HepG2 (cell line): ENCODE measurements around the gene SYNJ2. TPM values are rescaled to one million over a fixed set of nuclear protein-coding genes. Genes with fewer than 3 reads are reported as not detected.

Experiments used
- AHR ChIP-seq: IDR thresholded peaks from 2 replicates; pipeline ENCODE4 v1.6.1; 2018; ENCODE audit warnings: missing genetic modification reagents, missing compliant biosample characterization
- CREM ChIP-seq, 2 experiments: sonication (generic) in 1 of 2; formaldehyde crosslinking in 1 of 2; IDR thresholded peaks; 2 replicates each; pipeline versions ENCODE4 v1.4.0 to v1.6.1; 2016 to 2020; ENCODE audit warnings: antibody characterized with exemption in 1 of 2, mild to moderate bottlenecking in 1 of 2, missing genetic modification reagents in 1 of 2
- DNMT1 ChIP-seq: sonication (generic); formaldehyde crosslinking; IDR thresholded peaks from 2 replicates; pipeline ENCODE4 v1.5.1; 2020; ENCODE audit warnings: mild to moderate bottlenecking, missing genetic modification reagents
- GMEB1 ChIP-seq: sonication (generic); formaldehyde crosslinking; IDR thresholded peaks from 2 replicates; pipeline ENCODE4 v1.5.1; 2020; ENCODE audit warnings: missing genetic modification reagents, mild to moderate bottlenecking, borderline replicate concordance
- HNRNPL ChIP-seq: fragments of 200-400 bp; formaldehyde crosslinking; IDR thresholded peaks from 2 replicates; pipeline ENCODE4 v1.6.1; 2017; ENCODE audit warnings: mild to moderate bottlenecking, low read depth, low read length
- JUN ChIP-seq: sonication (generic); formaldehyde crosslinking; IDR thresholded peaks from 2 replicates; pipeline ENCODE4 v1.4.0; 2020; ENCODE audit warnings: mild to moderate bottlenecking, missing genetic modification reagents
- KMT2B ChIP-seq: IDR thresholded peaks from 2 replicates; pipeline ENCODE4 v1.6.1; 2016; ENCODE audit warnings: missing genetic modification reagents, missing compliant biosample characterization
- MTA1 ChIP-seq: sonication (generic); formaldehyde crosslinking; IDR thresholded peaks from 2 replicates; pipeline ENCODE4 v1.4.0; 2020; ENCODE audit warnings: missing genetic modification reagents, mild to moderate bottlenecking, borderline replicate concordance
- PCBP1 ChIP-seq: fragments of 200-400 bp; formaldehyde crosslinking; IDR thresholded peaks from 2 replicates; pipeline ENCODE4 v1.6.1; 2017; ENCODE audit warnings: mild to moderate bottlenecking, low read depth, low read length, borderline replicate concordance
- RAD51 ChIP-seq: fragments of 450-650 bp; IDR thresholded peaks from 2 replicates; pipeline ENCODE4 v1.6.1; 2016; ENCODE audit warnings: borderline replicate concordance
- SYNCRIP ChIP-seq: fragments of 200-400 bp; formaldehyde crosslinking; IDR thresholded peaks from 2 replicates; pipeline ENCODE4 v1.6.1; 2018; ENCODE audit warnings: mild to moderate bottlenecking, low read depth, low read length; ENCODE audit not compliant: insufficient read depth
- TMF1 ChIP-seq: sonication (generic); formaldehyde crosslinking; IDR thresholded peaks from 2 replicates; pipeline ENCODE4 v1.8.1; 2022; ENCODE audit warnings: low read depth, missing genetic modification reagents
- ZBTB8A ChIP-seq: sonication (generic); formaldehyde crosslinking; IDR thresholded peaks from 2 replicates; pipeline ENCODE4 v1.4.0; 2020; ENCODE audit warnings: mild to moderate bottlenecking, low read depth, missing genetic modification reagents, borderline replicate concordance
- ZFP36 ChIP-seq: fragments of 150-350 bp; IDR thresholded peaks from 2 replicates; pipeline ENCODE4 v1.6.1; 2018; ENCODE audit warnings: borderline replicate concordance, low read length, low read depth; ENCODE audit not compliant: partially characterized antibody
- ZFX ChIP-seq: sonication (generic); formaldehyde crosslinking; IDR thresholded peaks from 2 replicates; pipeline ENCODE4 v1.4.0; 2020; ENCODE audit warnings: mild to moderate bottlenecking, low read depth, missing genetic modification reagents, moderate library complexity
- ZKSCAN8 ChIP-seq: IDR thresholded peaks from 2 replicates; pipeline ENCODE4 v1.6.1; 2016; ENCODE audit warnings: borderline replicate concordance, missing genetic modification reagents, missing compliant biosample characterization
- ZNF343 ChIP-seq: sonication (generic); formaldehyde crosslinking; IDR thresholded peaks from 2 replicates; pipeline ENCODE4 v1.4.0; 2020; ENCODE audit warnings: mild to moderate bottlenecking, missing genetic modification reagents
- ZNF570 ChIP-seq: sonication (generic); formaldehyde crosslinking; IDR thresholded peaks from 2 replicates; pipeline ENCODE4 v1.4.0; 2020; ENCODE audit warnings: mild to moderate bottlenecking, missing genetic modification reagents, borderline replicate concordance
- ZNF660 ChIP-seq: sonication (generic); formaldehyde crosslinking; IDR thresholded peaks from 2 replicates; pipeline ENCODE4 v1.5.1; 2020; ENCODE audit warnings: mild to moderate bottlenecking, low read depth, missing genetic modification reagents, borderline replicate concordance
- ZNF790 ChIP-seq: sonication (generic); formaldehyde crosslinking; IDR thresholded peaks from 2 replicates; pipeline ENCODE4 v1.8.0; 2022; ENCODE audit warnings: missing genetic modification reagents, mild to moderate bottlenecking, borderline replicate concordance
- polyA plus RNA-seq, 8 experiments: library from polyadenylated mRNA; depleted of rRNA in 3 of 8; stranded (reverse) in 7 of 8; unstranded in 1 of 8; fragments of >200 nt; fragmentation: Illumina TruSeq in 4 of 8; extraction: Trizol in 4 of 8; gene quantifications; 2 replicates each; pipeline versions ENCODE4 v1.2.1 to v1.2.3, GENCODE V29; 2011 to 2016; ENCODE audit warnings: low read depth in 4 of 8, missing spikeins in 1 of 8, mixed read lengths in 1 of 8; ENCODE audit not compliant: insufficient read depth in 1 of 8
- total RNA-seq, 5 experiments: library from RNA; depleted of rRNA; stranded (reverse); fragments of >200 nt; fragmentation: Illumina TruSeq; extraction: Trizol; gene quantifications; 2 replicates each; pipeline ENCODE4 v1.2.3, GENCODE V29; 2016; ENCODE audit warnings: low read depth in 1 of 5
- TF ChIP-seq, protein P1 (sequence below): sonication (generic); formaldehyde crosslinking; IDR thresholded peaks from 2 replicates; pipeline ENCODE4 v1.8.0; 2022; ENCODE audit warnings: missing genetic modification reagents, mild to moderate bottlenecking, borderline replicate concordance
- TF ChIP-seq, protein P2 (sequence below): sonication (generic); formaldehyde crosslinking; IDR thresholded peaks from 2 replicates; pipeline ENCODE4 v1.4.0; 2020; ENCODE audit warnings: missing genetic modification reagents
- TF ChIP-seq, protein P3 (sequence below): sonication (generic); formaldehyde crosslinking; IDR thresholded peaks from 2 replicates; pipeline ENCODE4 v1.8.1; 2023; ENCODE audit warnings: mild to moderate bottlenecking, missing genetic modification reagents

SYNJ2 gene
- total and polyA plus RNA-seq, 2 of the 13 experiments (the other 11 are each of a cell fraction or from before 2014, with no cell fraction given) = 39.1 to 57.6 TPM

DNA sequence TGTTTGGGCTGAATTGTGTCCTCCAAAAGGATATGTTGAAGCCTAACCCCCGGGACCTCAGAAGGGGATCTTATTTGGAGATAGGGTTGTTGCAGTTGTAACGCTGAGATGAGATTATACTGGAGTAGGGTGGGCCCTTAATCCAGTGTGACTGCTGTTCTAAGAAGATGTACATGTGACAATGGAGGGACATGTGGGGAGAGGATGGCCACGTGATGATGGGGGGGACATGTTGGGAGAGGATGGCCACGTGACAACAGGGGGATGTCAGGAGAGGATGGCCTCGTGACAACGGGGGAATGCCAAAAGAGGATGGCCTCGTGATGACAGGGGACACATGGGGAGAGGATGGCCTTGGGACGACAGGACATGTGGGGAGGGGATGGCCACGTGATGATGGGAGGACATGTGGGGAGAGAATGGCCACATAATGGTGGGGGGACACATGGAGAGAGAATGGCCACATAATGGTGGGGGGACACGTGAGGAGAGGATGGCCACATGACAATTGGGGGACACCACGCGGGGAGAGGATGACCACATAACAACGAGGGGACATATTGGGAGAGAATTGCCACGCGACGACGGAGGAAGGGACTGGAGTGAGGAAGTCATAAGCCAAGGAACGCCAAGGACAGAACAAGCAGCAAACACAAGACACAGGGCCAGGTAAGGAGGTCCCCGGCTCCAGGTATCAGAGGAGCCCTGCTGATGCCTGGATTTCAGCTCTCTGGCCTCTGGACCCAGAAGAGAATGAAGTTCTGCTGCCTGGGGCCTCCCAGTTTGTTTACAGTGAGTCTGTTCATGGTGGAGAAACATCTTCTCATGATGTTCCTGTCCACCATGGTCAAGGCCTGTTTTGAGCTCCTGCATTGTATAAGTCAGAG, 29.2 kb downstream of the SYNJ2 start (continued):
- TF ChIP-seq GMEB1 (CRISPR knock-in tag) (no peak; the same call in 1 of the 2 replicates), RAD51 (peak; percentile 67), ZNF660 (CRISPR knock-in tag) (no peak), SYNCRIP (no peak), ZFP36 (no peak), HNRNPL (no peak), TMF1 (CRISPR knock-in tag) (no peak; the same call in 1 of the 2 replicates), ZNF343 (0 out of 2 replicates have a peak, but pooled peaks have one; percentile 11), DNMT1 (CRISPR knock-in tag) (peak; percentile 96), JUN (CRISPR knock-in tag) (no peak; the same call in 1 of the 2 replicates), ZNF570 (CRISPR knock-in tag) (no peak), ZFX (CRISPR knock-in tag) (peak; percentile 72), AHR (CRISPR knock-in tag) (peak; percentile 95; the same call in 1 of the 2 replicates), ZBTB8A (no peak), MTA1 (CRISPR knock-in tag) (peak; percentile 86; the same call in 1 of the 2 replicates), ZKSCAN8 (CRISPR knock-in tag) (no peak), CREM (IDR thresholded peaks at IDR 0.05) (no peak), CREM (CRISPR knock-in tag; IDR thresholded peaks at IDR 0.05) (no peak), PCBP1 (no peak), ZNF790 (peak; percentile 91; the same call in 1 of the 2 replicates), KMT2B (CRISPR knock-in tag) (peak; percentile 56)
- TF ChIP-seq, protein P1, sequence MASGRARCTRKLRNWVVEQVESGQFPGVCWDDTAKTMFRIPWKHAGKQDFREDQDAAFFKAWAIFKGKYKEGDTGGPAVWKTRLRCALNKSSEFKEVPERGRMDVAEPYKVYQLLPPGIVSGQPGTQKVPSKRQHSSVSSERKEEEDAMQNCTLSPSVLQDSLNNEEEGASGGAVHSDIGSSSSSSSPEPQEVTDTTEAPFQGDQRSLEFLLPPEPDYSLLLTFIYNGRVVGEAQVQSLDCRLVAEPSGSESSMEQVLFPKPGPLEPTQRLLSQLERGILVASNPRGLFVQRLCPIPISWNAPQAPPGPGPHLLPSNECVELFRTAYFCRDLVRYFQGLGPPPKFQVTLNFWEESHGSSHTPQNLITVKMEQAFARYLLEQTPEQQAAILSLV (CRISPR knock-in tag) = peak; percentile 98
- TF ChIP-seq, protein P2, sequence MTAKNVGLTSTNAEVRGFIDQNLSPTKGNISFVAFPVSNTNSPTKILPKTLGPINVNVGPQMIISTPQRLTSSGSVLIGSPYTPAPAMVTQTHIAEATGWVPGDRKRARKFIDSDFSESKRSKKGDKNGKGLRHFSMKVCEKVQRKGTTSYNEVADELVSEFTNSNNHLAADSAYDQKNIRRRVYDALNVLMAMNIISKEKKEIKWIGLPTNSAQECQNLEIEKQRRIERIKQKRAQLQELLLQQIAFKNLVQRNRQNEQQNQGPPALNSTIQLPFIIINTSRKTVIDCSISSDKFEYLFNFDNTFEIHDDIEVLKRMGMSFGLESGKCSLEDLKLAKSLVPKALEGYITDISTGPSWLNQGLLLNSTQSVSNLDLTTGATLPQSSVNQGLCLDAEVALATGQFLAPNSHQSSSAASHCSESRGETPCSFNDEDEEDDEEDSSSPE (CRISPR knock-in tag) = peak; percentile 39; the same call in 1 of the 2 replicates
- TF ChIP-seq, protein P3, sequence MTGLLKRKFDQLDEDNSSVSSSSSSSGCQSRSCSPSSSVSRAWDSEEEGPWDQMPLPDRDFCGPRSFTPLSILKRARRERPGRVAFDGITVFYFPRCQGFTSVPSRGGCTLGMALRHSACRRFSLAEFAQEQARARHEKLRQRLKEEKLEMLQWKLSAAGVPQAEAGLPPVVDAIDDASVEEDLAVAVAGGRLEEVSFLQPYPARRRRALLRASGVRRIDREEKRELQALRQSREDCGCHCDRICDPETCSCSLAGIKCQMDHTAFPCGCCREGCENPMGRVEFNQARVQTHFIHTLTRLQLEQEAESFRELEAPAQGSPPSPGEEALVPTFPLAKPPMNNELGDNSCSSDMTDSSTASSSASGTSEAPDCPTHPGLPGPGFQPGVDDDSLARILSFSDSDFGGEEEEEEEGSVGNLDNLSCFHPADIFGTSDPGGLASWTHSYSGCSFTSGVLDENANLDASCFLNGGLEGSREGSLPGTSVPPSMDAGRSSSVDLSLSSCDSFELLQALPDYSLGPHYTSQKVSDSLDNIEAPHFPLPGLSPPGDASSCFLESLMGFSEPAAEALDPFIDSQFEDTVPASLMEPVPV (CRISPR knock-in tag) = peak; percentile 78; the same call in 1 of the 2 replicates
